Muscle of leg (tissue), 11 donors: Measurements from ENCODE around the gene GBP3. TPM values are rescaled to one million over a fixed set of nuclear protein-coding genes. Genes with fewer than 3 reads are reported as not detected.
A peak's percentile ranks its signal among the peaks of the same experiment; 100 is the strongest.
"Not testable (repeated sequence)": the region's sequence is repeated elsewhere in the genome, so short reads cannot be mapped to it uniquely, and the experiment has no call there.

Experiments
- DNase-seq: peaks from one replicate; pipeline ENCODE4 v3.0.0; 2013
- H3K27ac ChIP-seq: one replicate; pipeline ENCODE4 v1.5.1; 2013; ENCODE audit warnings: mild to moderate bottlenecking, low read length, control low read depth
- H3K27me3 ChIP-seq: one replicate; pipeline ENCODE4 v1.6.1; 2013; ENCODE audit warnings: low read length; ENCODE audit not compliant: control insufficient read depth, insufficient read depth
- H3K36me3 ChIP-seq: one replicate; pipeline ENCODE4 v1.6.1; 2013; ENCODE audit warnings: low read length; ENCODE audit not compliant: control insufficient read depth, insufficient read depth
- H3K4me1 ChIP-seq: one replicate; pipeline ENCODE4 v1.6.1; 2013; ENCODE audit warnings: low read length; ENCODE audit not compliant: control insufficient read depth, insufficient read depth
- H3K4me3 ChIP-seq: one replicate; pipeline ENCODE4 v1.5.1; 2013; ENCODE audit warnings: low read length, control low read depth
- H3K9me3 ChIP-seq: replicated peaks from 2 replicates; pipeline ENCODE4 v1.6.1; 2013; ENCODE audit warnings: low read depth, low read length; ENCODE audit not compliant: control insufficient read depth
- WGBS: methylation state at CpG from one replicate; pipeline ENCODE4 v1.1.5; 2013; ENCODE audit warnings: missing lambda C conversion rate; ENCODE audit not compliant: insufficient coverage; 5-methylcytosine and 5-hydroxymethylcytosine counted together
- polyA plus RNA-seq, 8 donors: library from polyadenylated mRNA; unstranded; fragments of 120-200 nt; gene quantifications; one replicate each; pipeline versions ENCODE4 v1.2.1 to v1.2.3, GENCODE V29; 2013; ENCODE audit warnings: inconsistent platforms in 1 of 8, low replicate concordance in 1 of 8; ENCODE audit not compliant: insufficient read length in 8 of 8, insufficient read depth in 1 of 8
- total RNA-seq: library from RNA; stranded (reverse); fragments of 120-200 nt; gene quantifications from one replicate; pipeline ENCODE4 v1.2.4, GENCODE V29; 2013

Gene GBP3
- total and polyA plus RNA-seq, 9 donors, result 1.3 to 4.5 (median 2.9) TPM

DNA sequence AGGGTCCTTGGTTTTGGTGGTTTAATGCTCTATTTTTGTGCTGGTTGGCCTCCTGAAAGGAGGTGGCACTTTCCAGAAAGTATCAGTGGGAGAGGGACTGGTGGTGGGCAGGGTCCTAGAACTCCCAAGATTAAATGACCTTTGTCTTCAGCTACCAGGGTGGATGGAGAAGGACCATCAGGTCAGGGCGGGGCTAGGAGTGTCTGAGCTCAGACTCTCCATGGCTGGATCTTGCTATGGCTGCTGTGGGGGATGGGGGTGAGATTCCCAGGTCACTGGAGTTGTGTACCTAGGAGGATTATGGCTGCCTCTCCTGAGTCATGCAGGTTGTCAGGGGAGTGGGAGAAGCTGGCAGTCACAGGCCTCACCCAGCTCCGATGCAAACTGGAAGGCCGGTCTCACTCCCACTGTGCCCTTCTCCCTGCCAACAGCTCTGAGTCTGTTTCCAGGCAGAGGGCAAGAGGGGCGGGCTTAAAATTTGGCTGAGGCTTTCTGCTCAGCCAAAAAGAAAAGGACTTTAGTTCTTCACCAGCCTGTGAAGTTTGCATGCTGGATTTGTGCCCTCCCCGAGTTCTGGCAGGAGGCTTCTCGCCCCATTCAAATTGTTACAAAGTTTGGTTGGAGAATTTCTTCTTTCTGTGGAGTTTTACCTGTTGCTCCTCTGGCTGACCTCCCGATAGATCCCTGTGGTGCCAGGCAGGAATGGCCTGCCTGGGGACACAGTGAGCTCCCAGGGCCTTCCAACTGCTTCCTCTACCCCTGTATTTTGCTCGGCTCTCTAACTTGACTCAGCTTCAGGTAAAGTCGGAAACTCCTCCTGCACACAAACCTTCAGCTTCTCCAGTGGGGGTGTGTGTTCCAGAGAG, 17.1 kb downstream of the GBP3 start:
- Histone ChIP-seq H3K27ac (no peak overlapping the region), H3K9me3 (no peaks in the 10 kb centered on the region), H3K4me3 (no peak overlapping the region), H3K36me3 (no peaks in the 10 kb centered on the region), H3K27me3 (no peaks in the 10 kb centered on the region), H3K4me1 (no peaks in the 10 kb centered on the region)
- no peak for DNase-seq
- 93% methylated on average over 4 of the region's 9 CpGs for WGBS

DNA sequence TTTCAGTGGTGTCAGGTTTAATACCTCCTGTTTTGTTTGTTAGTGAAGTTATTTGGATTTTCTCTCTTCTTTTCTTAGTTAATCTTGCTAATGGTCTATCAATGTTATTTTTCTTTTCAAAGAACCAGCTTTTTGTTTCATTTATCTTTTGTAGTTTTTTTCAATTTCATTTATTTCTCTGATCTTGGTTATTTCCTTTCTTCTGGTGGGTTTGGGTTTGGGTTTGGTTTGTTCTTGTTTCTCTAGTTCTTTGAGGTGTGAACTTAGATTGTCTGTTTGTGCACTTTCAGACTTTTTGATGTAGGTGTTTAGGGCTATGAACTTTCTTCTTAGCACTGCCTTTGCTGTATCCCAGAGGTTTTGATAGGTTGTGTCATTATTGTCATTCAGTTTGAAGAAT, 20.5 kb downstream of the GBP3 start:
- not testable (repeated sequence) for H3K4me3 ChIP-seq, H3K27ac ChIP-seq, H3K9me3 ChIP-seq, H3K27me3 ChIP-seq, H3K36me3 ChIP-seq, H3K4me1 ChIP-seq, DNase-seq

GRCh38 chr1:89001510-89001909, 21.2 kb downstream of the GBP3 start:
- Histone ChIP-seq H3K27ac (no peak overlapping the region), H3K27me3 (peaks cover 3% of the 10 kb centered on the region), H3K4me3 (no peak overlapping the region), H3K9me3 (no peaks in the 10 kb centered on the region), H3K4me1 (no peaks in the 10 kb centered on the region), H3K36me3 (no peaks in the 10 kb centered on the region)
- no peak for DNase-seq

DNA sequence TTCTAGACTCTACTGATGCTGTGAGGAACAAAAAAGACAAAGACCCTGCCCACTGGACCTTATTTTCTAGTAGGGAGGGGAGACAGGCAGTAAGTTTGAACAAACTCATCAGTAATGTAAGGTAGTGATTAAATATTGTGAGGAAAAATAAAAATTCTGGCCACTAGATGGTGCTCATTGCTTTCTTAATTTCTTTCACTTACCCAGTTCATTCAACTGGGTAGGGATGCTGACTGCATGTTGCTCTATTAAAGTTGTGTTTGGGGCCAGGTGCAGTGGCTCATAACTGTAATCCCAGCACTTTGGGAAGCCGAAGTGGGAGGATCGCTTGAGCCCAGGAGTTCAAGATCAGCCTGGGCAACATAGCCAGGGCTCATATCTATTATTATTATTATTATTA, 23.9 kb downstream of the GBP3 start:
- Histone ChIP-seq H3K9me3 (no peaks in the 10 kb centered on the region), H3K27ac (no peak overlapping the region), H3K4me1 (peaks cover under 1% of the 10 kb centered on the region), H3K36me3 (no peaks in the 10 kb centered on the region), H3K4me3 (no peak overlapping the region), H3K27me3 (peaks cover 3% of the 10 kb centered on the region)
- DNase-seq, result peak; percentile 82
- no CpG with 5 or more reads among the region's 2 CpGs for WGBS

GRCh38 chr1:88990426-88990825, 32.2 kb downstream of the GBP3 start:
- Histone ChIP-seq H3K36me3 (peaks cover 10% of the 10 kb centered on the region), H3K4me1 (peaks cover 14% of the 10 kb centered on the region), H3K9me3 (no peaks in the 10 kb centered on the region), H3K27ac (no peak overlapping the region), H3K27me3 (no peaks in the 10 kb centered on the region), H3K4me3 (no peak overlapping the region)
- WGBS, result no CpG with 5 or more reads among the region's 1 CpG
- DNase-seq, result no peak

DNA sequence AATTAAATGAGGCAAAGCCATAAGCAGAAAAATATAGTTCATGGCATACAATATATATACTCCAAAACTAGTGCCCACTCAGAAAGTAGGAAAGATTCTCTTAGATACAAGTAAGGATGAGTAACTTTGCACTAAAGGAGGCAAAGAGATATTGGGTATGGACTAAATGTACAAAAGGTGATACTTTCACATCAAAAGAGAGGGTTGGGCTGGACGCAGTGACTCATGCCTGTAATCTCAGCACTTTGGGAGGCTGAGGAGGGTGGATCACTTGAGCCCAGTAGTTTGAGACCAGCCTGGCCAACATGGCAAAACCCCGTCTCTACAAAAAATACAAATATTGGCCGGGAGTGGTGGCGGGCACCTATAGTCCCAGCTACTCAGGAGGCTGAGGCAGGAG, 37.0 kb downstream of the GBP3 start:
- H3K4me3 ChIP-seq, result no peak overlapping the region
- DNase-seq, result no peak
- H3K36me3 ChIP-seq, result peaks cover 15% of the 10 kb centered on the region
- H3K27me3 ChIP-seq, result no peaks in the 10 kb centered on the region
- no peaks in the 10 kb centered on the region for H3K9me3 ChIP-seq
- H3K4me1 ChIP-seq, result peaks cover 15% of the 10 kb centered on the region
- peak overlapping the region; percentile 0 for H3K27ac ChIP-seq
- WGBS, result 100% methylated on average over 3 of the region's 4 CpGs

GRCh38 chr1:88985032-88985431, 37.6 kb downstream of the GBP3 start:
- Histone ChIP-seq H3K9me3 (no peaks in the 10 kb centered on the region), H3K27ac (peak overlapping the region; percentile 71), H3K4me1 (peaks cover 15% of the 10 kb centered on the region), H3K36me3 (peaks cover 17% of the 10 kb centered on the region), H3K27me3 (no peaks in the 10 kb centered on the region), H3K4me3 (no peak overlapping the region)
- peak; percentile 84 for DNase-seq
- WGBS, result no CpG with 5 or more reads among the region's 1 CpG

GRCh38 chr1:88984569-88984968, 38.1 kb downstream of the GBP3 start:
- H3K36me3 ChIP-seq, result peaks cover 17% of the 10 kb centered on the region
- peak overlapping the region; percentile 71 for H3K27ac ChIP-seq
- no peaks in the 10 kb centered on the region for H3K9me3 ChIP-seq
- WGBS, result no CpG with 5 or more reads among the region's 1 CpG
- H3K4me1 ChIP-seq, result peaks cover 13% of the 10 kb centered on the region
- no peaks in the 10 kb centered on the region for H3K27me3 ChIP-seq
- no peak overlapping the region for H3K4me3 ChIP-seq
- DNase-seq, result peak; percentile 33

DNA sequence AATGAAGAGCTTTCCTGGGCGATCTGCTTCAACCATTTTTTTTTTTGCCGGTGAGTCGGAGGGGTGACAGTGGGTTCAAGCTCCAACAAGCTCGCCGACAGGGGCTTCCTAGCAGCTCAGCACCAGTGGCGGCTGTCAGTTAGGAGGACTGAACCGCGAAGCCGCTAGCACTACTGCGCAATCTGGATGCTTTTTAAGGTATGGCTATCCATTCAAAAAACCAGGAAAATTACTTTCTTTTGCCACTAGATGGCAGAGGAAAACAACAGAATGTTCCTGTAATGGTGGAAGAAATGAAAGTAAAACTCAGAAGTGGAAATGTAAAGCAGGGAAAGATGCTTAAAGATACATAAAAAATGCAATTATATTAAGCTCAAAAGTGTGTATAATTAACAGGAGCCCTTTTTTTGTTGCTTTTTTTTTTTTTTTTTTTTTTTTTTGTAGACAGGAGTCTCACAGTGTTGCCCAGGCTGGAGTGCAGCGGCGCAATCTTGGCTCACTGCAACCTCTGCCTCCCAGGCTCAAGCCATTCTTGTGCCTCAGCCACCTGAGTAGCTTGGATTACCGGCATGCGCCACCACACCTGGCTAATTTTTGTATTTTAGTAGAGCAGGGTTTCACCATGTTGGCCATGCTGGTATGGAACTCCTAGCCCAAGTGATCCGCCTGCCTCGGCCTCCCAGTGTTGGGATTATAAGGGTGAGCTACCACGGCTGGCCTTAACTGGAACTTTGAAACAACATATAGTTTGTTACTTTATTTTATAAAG, 38.7 kb downstream of the GBP3 start:
- WGBS, result 72% methylated on average over 11 of the region's 17 CpGs
- Histone ChIP-seq H3K4me3 (no peak overlapping the region), H3K27ac (peak overlapping the region; percentile 71), H3K4me1 (peaks cover 11% of the 10 kb centered on the region), H3K9me3 (no peaks in the 10 kb centered on the region), H3K36me3 (peaks cover 17% of the 10 kb centered on the region), H3K27me3 (no peaks in the 10 kb centered on the region)
- DNase-seq, result peak; percentile 79

GRCh38 chr1:88982055-88982454, 40.6 kb downstream of the GBP3 start:
- H3K4me3 ChIP-seq, result no peak overlapping the region
- H3K27me3 ChIP-seq, result no peaks in the 10 kb centered on the region
- DNase-seq, result no peak
- H3K36me3 ChIP-seq, result peaks cover 16% of the 10 kb centered on the region
- H3K9me3 ChIP-seq, result no peaks in the 10 kb centered on the region
- H3K27ac ChIP-seq, result no peak overlapping the region
- H3K4me1 ChIP-seq, result peaks cover 11% of the 10 kb centered on the region
